ENCODE data around the gene UGT1A4. TPM values are rescaled to one million over a fixed set of nuclear protein-coding genes. Genes with fewer than 3 reads are reported as not detected.

The UGT1A4 gene
- total RNA-seq, 2 donors from 2014 or later: not detected

DNA sequence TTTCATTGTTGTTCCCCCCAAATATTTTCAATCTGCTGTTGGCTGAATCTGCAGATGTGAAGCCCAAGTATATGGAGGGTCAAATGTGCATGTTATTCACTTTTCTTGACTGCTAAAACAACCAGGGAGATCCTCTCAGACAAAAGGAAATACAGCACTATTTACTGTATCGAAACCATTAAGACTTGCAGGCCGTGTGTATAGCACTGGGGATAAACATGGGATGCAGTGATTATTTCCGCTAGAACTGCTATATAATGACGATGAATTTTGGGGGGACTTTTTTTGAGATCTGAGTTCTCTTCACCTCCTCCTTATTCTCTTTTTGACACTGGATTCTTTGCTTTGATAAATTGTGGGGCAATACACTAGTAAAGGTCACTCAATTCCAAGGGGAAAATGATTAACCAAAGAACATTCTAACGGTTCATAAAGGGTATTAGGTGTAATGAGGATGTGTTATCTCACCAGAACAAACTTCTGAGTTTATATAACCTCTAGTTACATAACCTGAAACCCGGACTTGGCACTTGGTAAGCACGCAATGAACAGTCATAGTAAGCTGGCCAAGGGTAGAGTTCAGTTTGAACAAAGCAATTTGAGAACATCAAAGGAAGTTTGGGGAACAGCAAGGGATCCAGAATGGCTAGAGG lies 38.0 kb downstream of the UGT1A4 start:
- H3K9me3 ChIP-seq: no peaks in the 10 kb centered on the region
- H3K27ac ChIP-seq: no peak overlapping the region
- no peaks in the 10 kb centered on the region for H3K4me1 ChIP-seq (replicated peaks)
- 65% methylated on average over 7 of the region's 7 CpGs for WGBS
- H3K4me3 ChIP-seq: no peak overlapping the region
- no peak for DNase-seq (ENCODE audit: low spot score)
- intact Hi-C loops (cut with DNase I): no loop called here
- no peak for TF ChIP-seq POLR2A (IDR thresholded peaks at IDR 0.05)
- no peak for TF ChIP-seq POLR2AphosphoS5 (IDR thresholded peaks at IDR 0.05)
- TF ChIP-seq, protein P1, sequence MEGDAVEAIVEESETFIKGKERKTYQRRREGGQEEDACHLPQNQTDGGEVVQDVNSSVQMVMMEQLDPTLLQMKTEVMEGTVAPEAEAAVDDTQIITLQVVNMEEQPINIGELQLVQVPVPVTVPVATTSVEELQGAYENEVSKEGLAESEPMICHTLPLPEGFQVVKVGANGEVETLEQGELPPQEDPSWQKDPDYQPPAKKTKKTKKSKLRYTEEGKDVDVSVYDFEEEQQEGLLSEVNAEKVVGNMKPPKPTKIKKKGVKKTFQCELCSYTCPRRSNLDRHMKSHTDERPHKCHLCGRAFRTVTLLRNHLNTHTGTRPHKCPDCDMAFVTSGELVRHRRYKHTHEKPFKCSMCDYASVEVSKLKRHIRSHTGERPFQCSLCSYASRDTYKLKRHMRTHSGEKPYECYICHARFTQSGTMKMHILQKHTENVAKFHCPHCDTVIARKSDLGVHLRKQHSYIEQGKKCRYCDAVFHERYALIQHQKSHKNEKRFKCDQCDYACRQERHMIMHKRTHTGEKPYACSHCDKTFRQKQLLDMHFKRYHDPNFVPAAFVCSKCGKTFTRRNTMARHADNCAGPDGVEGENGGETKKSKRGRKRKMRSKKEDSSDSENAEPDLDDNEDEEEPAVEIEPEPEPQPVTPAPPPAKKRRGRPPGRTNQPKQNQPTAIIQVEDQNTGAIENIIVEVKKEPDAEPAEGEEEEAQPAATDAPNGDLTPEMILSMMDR (IDR thresholded peaks at IDR 0.05): no peak
- H3K36me3 ChIP-seq: no peaks in the 10 kb centered on the region
- no peaks in the 10 kb centered on the region for H3K27me3 ChIP-seq (replicated peaks; ENCODE audit: insufficient read depth)

- intact Hi-C loops (cut with DNase I): no loop called here
- Histone ChIP-seq H3K36me3 (no peaks in the 10 kb centered on the region), H3K9me3 (no peaks in the 10 kb centered on the region), H3K4me3 (no peak overlapping the region), H3K4me1 (replicated peaks) (no peaks in the 10 kb centered on the region), H3K27me3 (replicated peaks; ENCODE audit: insufficient read depth) (no peaks in the 10 kb centered on the region), H3K27ac (no peak overlapping the region)
- no peak for DNase-seq (ENCODE audit: low spot score)
- TF ChIP-seq, protein P1 (IDR thresholded peaks at IDR 0.05): no peak
- no peak for TF ChIP-seq POLR2A (IDR thresholded peaks at IDR 0.05)
- no peak for TF ChIP-seq POLR2AphosphoS5 (IDR thresholded peaks at IDR 0.05)
Observed at GRCh38 chr2:233758141-233758540, 39.6 kb downstream of the UGT1A4 start.

GRCh38 chr2:233758849-233759248 lies 40.3 kb downstream of the UGT1A4 start:
- no peak for TF ChIP-seq POLR2AphosphoS5 (IDR thresholded peaks at IDR 0.05)
- no peak for TF ChIP-seq POLR2A (IDR thresholded peaks at IDR 0.05)
- TF ChIP-seq, protein P1 (IDR thresholded peaks at IDR 0.05): no peak
- no peak overlapping the region for H3K27ac ChIP-seq
- H3K9me3 ChIP-seq: no peaks in the 10 kb centered on the region
- no peaks in the 10 kb centered on the region for H3K4me1 ChIP-seq (replicated peaks)
- no peak overlapping the region for H3K4me3 ChIP-seq
- no peak for DNase-seq (ENCODE audit: low spot score)
- H3K27me3 ChIP-seq (replicated peaks; ENCODE audit: insufficient read depth): no peaks in the 10 kb centered on the region
- WGBS: 88% methylated on average over 2 of the region's 2 CpGs
- intact Hi-C loops (cut with DNase I): no loop called here
- H3K36me3 ChIP-seq: no peaks in the 10 kb centered on the region

- Histone ChIP-seq H3K4me3 (no peak within 1 kb of the TSS), H3K27me3 (replicated peaks; ENCODE audit: insufficient read depth) (no peaks in the 10 kb centered on the region), H3K36me3 (no peaks in the 10 kb centered on the region), H3K9me3 (no peaks in the 10 kb centered on the region), H3K27ac (no peak within 1 kb of the TSS), H3K4me1 (replicated peaks) (no peaks in the 10 kb centered on the region)
- intact Hi-C loops (cut with DNase I): no loop called here
- no peak for DNase-seq (ENCODE audit: low spot score)
- WGBS: 91% methylated on average over 6 of the region's 6 CpGs
- no peak for TF ChIP-seq POLR2A (IDR thresholded peaks at IDR 0.05)
- TF ChIP-seq POLR2AphosphoS5 (IDR thresholded peaks at IDR 0.05): no peak
- TF ChIP-seq, protein P1 (IDR thresholded peaks at IDR 0.05): no peak
Observed at GRCh38 chr2:233760043-233760442, 41.5 kb downstream of the UGT1A4 start, which contains the start of gene UGT1A1. TSS of gene UGT1A1 (plus strand) at chr2:233760270. CDS start at chr2:233760288, 18 bp downstream.
